A549 (cell line): ENCODE data around the gene UBP1. TPM values are rescaled to one million over a fixed set of nuclear protein-coding genes. Genes with fewer than 3 reads are reported as not detected.

Source experiments
- ATAC-seq, 2 experiments: fragments of 200-7000 bp in 1 of 2; fragments of >200 bp in 1 of 2; cut with Nextera tagmentation in 1 of 2; cut with Tn5 transposase in 1 of 2; 3 replicates each; pipeline versions ENCODE4 v1.8.0 to v1.9.1; 2018 to 2020; ENCODE audit warnings: mild to moderate bottlenecking in 1 of 2, moderate library complexity in 1 of 2
- CTCF ChIA-PET: fragments of 300-600 bp; sonication (Branson Sonifier 250); formaldehyde crosslinking; extraction: SDS; loops from one replicate; lab custom pipeline; 2021; ENCODE audit warnings: antibody characterized with exemption, inconsistent platforms; lab: Yijun Ruan, JAX
- POLR2A ChIA-PET: fragments of 350-600 bp; formaldehyde crosslinking; extraction: SDS; loops from one replicate; lab custom pipeline; 2021; ENCODE audit warnings: antibody characterized with exemption, inconsistent platforms; lab: Yijun Ruan, JAX
- DNase-seq, 2 experiments: peaks; one replicate each; pipeline versions ENCODE4 v3.0.0 to v3.0.0-alpha.2; 2011 to 2016; ENCODE audit warnings: low read depth in 1 of 2, low spot score in 1 of 2
- FAIRE-seq: peaks from 2 replicates; lab custom pipeline; 2011; peaks lifted over from hg19 to GRCh38; lab: Jason Lieb, UNC
- H3K27ac ChIP-seq, 2 experiments: fragments of >200 bp; sonication (Bioruptor Twin); formaldehyde crosslinking; 3 replicates each; pipeline ENCODE4 v1.5.1; 2016 to 2017
- H3K4me1 ChIP-seq: fragments of >200 bp; sonication (Bioruptor Twin); formaldehyde crosslinking; 3 replicates; pipeline ENCODE4 v1.6.1; 2016
- H3K4me2 ChIP-seq: fragments of >200 bp; sonication (Bioruptor Twin); formaldehyde crosslinking; 3 replicates; pipeline ENCODE4 v1.6.1; 2016
- H3K4me3 ChIP-seq: fragments of >200 bp; sonication (Bioruptor Twin); formaldehyde crosslinking; 3 replicates; pipeline ENCODE4 v1.5.1; 2016
- H3K9me3 ChIP-seq: fragments of >200 bp; sonication (Bioruptor Twin); formaldehyde crosslinking; 3 replicates; pipeline ENCODE4 v1.6.1; 2016
- BCL3 ChIP-seq: fragments of >200 bp; sonication (Bioruptor Twin); formaldehyde crosslinking; IDR thresholded peaks from 3 replicates; pipeline ENCODE4 v1.6.1; 2016
- BHLHE40 ChIP-seq: IDR thresholded peaks from 2 replicates; pipeline ENCODE4 v1.6.1; 2012; ENCODE audit warnings: low read depth, low read length, inconsistent platforms
- CBX8 ChIP-seq: fragments of 200-600 bp; sonication (generic); IDR thresholded peaks from 2 replicates; pipeline ENCODE4 v1.6.1; 2016
- CEBPB ChIP-seq, 2 experiments: fragments of >200 bp in 1 of 2; sonication (Bioruptor Twin) in 1 of 2; formaldehyde crosslinking in 1 of 2; IDR thresholded peaks; 2 replicates each; pipeline ENCODE4 v1.6.1; 2012 to 2016
- CTCF ChIP-seq: fragments of >200 bp; sonication (Bioruptor Twin); formaldehyde crosslinking; IDR thresholded peaks from 3 replicates; pipeline ENCODE4 v1.5.1; 2016
- EHF ChIP-seq: fragments of 250-450 bp; sonication (Bioruptor Pico); IDR thresholded peaks from 2 replicates; pipeline ENCODE4 v1.5.0; 2020; ENCODE audit warnings: mild to moderate bottlenecking
- EHMT2 ChIP-seq: fragments of 200-600 bp; sonication (generic); IDR thresholded peaks from 2 replicates; pipeline ENCODE4 v1.6.1; 2016; ENCODE audit warnings: antibody characterized with exemption, low read depth, mild to moderate bottlenecking, moderate library complexity
- GATA3 ChIP-seq: IDR thresholded peaks from 2 replicates; pipeline ENCODE4 v1.6.1; 2012; ENCODE audit warnings: borderline replicate concordance
- HES2 ChIP-seq: fragments of >200 bp; sonication (Bioruptor Twin); formaldehyde crosslinking; IDR thresholded peaks from 2 replicates; pipeline ENCODE4 v1.6.1; 2016
- HOXA7 ChIP-seq: fragments of 250-450 bp; sonication (Bioruptor Pico); IDR thresholded peaks from 2 replicates; pipeline ENCODE4 v1.5.0; 2020; ENCODE audit warnings: mild to moderate bottlenecking, moderate library complexity
- HOXB5 ChIP-seq: fragments of 250-450 bp; sonication (Bioruptor Pico); IDR thresholded peaks from 2 replicates; pipeline ENCODE4 v1.5.0; 2020; ENCODE audit warnings: mild to moderate bottlenecking, moderate library complexity
- JUN ChIP-seq, 2 experiments: fragments of >200 bp; sonication (Bioruptor Twin); formaldehyde crosslinking; IDR thresholded peaks; 2 replicates in 1 of 2; 3 replicates in 1 of 2; pipeline ENCODE4 v1.6.1; 2016 to 2017
- KDM1A ChIP-seq: fragments of 200-600 bp; sonication (generic); IDR thresholded peaks from 2 replicates; pipeline ENCODE4 v1.6.1; 2016; ENCODE audit warnings: low read depth, mild to moderate bottlenecking
- KDM5A ChIP-seq: fragments of 200-600 bp; sonication (generic); IDR thresholded peaks from 2 replicates; pipeline ENCODE4 v1.6.1; 2016; ENCODE audit warnings: antibody characterized with exemption, mild to moderate bottlenecking
- MAZ ChIP-seq: fragments of 150-350 bp; IDR thresholded peaks from 2 replicates; pipeline ENCODE4 v1.6.1; 2014; ENCODE audit warnings: antibody characterized with exemption, low read depth, low read length, borderline replicate concordance
- PBX3 ChIP-seq: IDR thresholded peaks from 2 replicates; pipeline ENCODE4 v1.6.1; 2012
- REST ChIP-seq: fragments of 200-600 bp; sonication (generic); IDR thresholded peaks from 2 replicates; pipeline ENCODE4 v1.6.1; 2016; ENCODE audit warnings: antibody characterized with exemption, mild to moderate bottlenecking, moderate library complexity
- SREBF2 ChIP-seq: fragments of 450-650 bp; IDR thresholded peaks from 2 replicates; pipeline ENCODE4 v1.6.1; 2014; ENCODE audit warnings: mild to moderate bottlenecking, moderate library complexity
- USF2 ChIP-seq: fragments of 450-650 bp; IDR thresholded peaks from 2 replicates; pipeline ENCODE4 v1.6.1; 2014; ENCODE audit warnings: antibody characterized with exemption
- ZC3H11A ChIP-seq: fragments of 450-650 bp; IDR thresholded peaks from 2 replicates; pipeline ENCODE4 v1.6.1; 2014; ENCODE audit warnings: antibody characterized with exemption, mild to moderate bottlenecking
- ZNF302 ChIP-seq: fragments of 250-450 bp; sonication (Bioruptor Pico); IDR thresholded peaks from 2 replicates; pipeline ENCODE4 v1.9.0; 2021; ENCODE audit warnings: inconsistent platforms, mild to moderate bottlenecking, moderate library complexity
- WGBS: methylation state at CpG from one replicate; pipeline ENCODE4 v1.1.6; 2017; ENCODE audit errors: missing lambda C conversion rate; 5-methylcytosine and 5-hydroxymethylcytosine counted together
- polyA plus RNA-seq, 4 experiments: library from polyadenylated mRNA; depleted of rRNA in 3 of 4; stranded (reverse); fragments of >200 nt; fragmentation: RNase III in 1 of 4; extraction: RNeasy Plus Mini Kit Qiagen cat#74134 plus additional on column Dnase treatment in 1 of 4; gene quantifications; 2 replicates in 3 of 4; 3 replicates in 1 of 4; pipeline ENCODE4 v1.2.3, GENCODE V29; 2011 to 2017

Gene UBP1
- polyA plus RNA-seq, 2 of the 4 experiments (the other 2 are of a cell fraction) = 48.6 to 92.5 TPM

- TF ChIP-seq REST = no peak
- no peak for TF ChIP-seq HOXB5
- TF ChIP-seq USF2 = no peak
- no peak for TF ChIP-seq HES2
- no peak for TF ChIP-seq ZC3H11A
- TF ChIP-seq MAZ = no peak
- no peak for TF ChIP-seq GATA3
These were observed 11.5 kb downstream of the UBP1 start (continued) for GRCh38 chr3:33428734-33429133.

GRCh38 chr3:33426630-33427317 lies 13.4 kb downstream of the UBP1 start:
- ChIA-PET CTCF (interaction anchor here (0.9 kb wide), 1 partner anchor 54 kb away, joined by 4 read pairs; no protein-coding TSS in a partner anchor), POLR2A (no interaction called here)
- Histone ChIP-seq H3K4me3 (no peak overlapping the region), H3K4me2 (peak overlapping the region; percentile 11), H3K27ac (peak overlapping the region in 1 of 2 experiments; percentile 21; a peak in 1 of 6 replicates), H3K4me1 (peaks cover 54% of the 10 kb centered on the region), H3K9me3 (no peaks in the 10 kb centered on the region)
- DNase-seq (no peak), FAIRE-seq (no peak), ATAC-seq (peak in 1 of 2 experiments; percentile 26; a peak in 1 of 6 replicates)
- TF ChIP-seq EHMT2 (no peak), EHF (CRISPR knock-in tag) (no peak), SREBF2 (no peak), KDM5A (no peak), ZNF302 (no peak)
- 83% methylated on average over 10 of the region's 10 CpGs for WGBS

GRCh38 chr3:33426068-33426467 lies 14.1 kb downstream of the UBP1 start:
- no peak overlapping the region for H3K4me2 ChIP-seq
- POLR2A ChIA-PET = no interaction called here
- DNase-seq (no peak), FAIRE-seq (no peak), ATAC-seq (no peak)
- peaks cover 52% of the 10 kb centered on the region for H3K4me1 ChIP-seq
- no peak overlapping the region for H3K27ac ChIP-seq
- no peak overlapping the region for H3K4me3 ChIP-seq
- CTCF ChIA-PET = interaction anchor here (1.5 to 1.7 kb wide), 2 partner anchors 10 to 24 kb away, joined by 3 to 4 read pairs; no protein-coding TSS in a partner anchor
- no peaks in the 10 kb centered on the region for H3K9me3 ChIP-seq
- no peak for TF ChIP-seq JUN (IDR thresholded peaks at IDR 0.05)
- no peak for TF ChIP-seq KDM1A
- no peak for TF ChIP-seq HOXA7
- TF ChIP-seq BCL3 = no peak
- TF ChIP-seq HES2 = no peak
- TF ChIP-seq CEBPB (IDR thresholded peaks at IDR 0.05) = no peak
- no peak for TF ChIP-seq BHLHE40
- TF ChIP-seq CBX8 = no peak
- TF ChIP-seq ZC3H11A = no peak
- no peak for TF ChIP-seq PBX3
- TF ChIP-seq CTCF = no peak
- 82% methylated on average over 1 of the region's 1 CpG for WGBS
